GM18868 (cell line): ENCODE data around the gene LPCAT1.

Source experiments
- ATAC-seq: cut with Tn5 transposase; IDR thresholded peaks from one replicate; pipeline ENCODE4 v1.9.1; 2021; ENCODE audit warnings: mild to moderate bottlenecking, moderate library complexity; ENCODE audit not compliant: unreplicated experiment

The LPCAT1 gene

GRCh38 chr5:1414311-1415058 lies 109.3 kb downstream of the LPCAT1 start:
- ATAC-seq, result no peak

DNA sequence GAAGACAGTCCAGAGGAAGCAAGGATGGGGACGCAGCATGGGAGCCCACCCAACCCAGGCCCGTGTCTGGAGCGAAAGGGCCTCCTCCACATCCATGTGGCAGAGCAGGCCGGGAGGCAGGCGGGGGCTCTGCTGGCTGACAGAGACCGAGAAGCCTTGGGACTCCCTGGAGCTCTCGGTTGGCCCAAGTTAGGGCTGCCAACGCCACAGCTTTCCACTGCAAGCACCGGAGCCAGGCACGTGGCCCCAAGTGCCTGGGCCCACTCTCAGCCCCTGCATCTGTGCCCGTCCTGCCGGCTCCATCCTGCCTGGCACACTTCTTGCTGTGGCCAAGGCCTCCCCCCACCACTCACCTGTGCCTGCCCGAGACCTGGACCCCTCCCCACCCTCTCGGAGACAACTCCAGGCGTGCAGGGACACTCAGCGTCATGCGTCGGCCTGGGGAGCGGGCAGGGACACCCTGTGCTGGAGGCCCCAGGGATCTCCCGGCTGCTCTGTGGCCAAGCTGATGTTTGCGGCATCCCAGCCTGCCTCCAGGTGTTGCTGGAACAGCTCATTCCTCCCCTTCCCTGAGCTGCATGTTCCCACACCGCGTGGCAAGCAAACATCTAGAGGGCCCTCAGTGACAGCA lies 110.0 kb downstream of the LPCAT1 start:
- no peak for ATAC-seq

GRCh38 chr5:1413211-1413610 lies 110.5 kb downstream of the LPCAT1 start:
- ATAC-seq, result no peak

DNA sequence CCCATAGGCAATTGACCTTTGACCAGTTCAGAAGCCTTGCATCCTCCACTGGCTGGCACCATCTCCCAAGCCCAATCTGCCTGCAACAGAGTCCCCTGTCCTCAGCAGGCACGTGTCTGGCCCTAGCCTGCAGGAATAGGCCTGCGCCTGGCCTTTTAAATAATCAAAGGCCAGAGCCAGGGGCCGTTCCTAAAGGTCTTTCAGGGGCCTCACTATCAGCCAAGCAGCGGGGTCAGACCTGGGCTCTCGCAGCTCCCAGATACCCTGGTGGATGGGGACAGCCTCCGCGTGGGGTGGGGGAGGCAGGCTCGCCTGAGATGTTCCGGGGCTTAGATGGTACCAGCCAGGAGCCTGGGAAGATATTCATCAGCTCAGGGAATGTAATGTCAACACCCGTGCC lies 111.1 kb downstream of the LPCAT1 start:
- ATAC-seq, result no peak

DNA sequence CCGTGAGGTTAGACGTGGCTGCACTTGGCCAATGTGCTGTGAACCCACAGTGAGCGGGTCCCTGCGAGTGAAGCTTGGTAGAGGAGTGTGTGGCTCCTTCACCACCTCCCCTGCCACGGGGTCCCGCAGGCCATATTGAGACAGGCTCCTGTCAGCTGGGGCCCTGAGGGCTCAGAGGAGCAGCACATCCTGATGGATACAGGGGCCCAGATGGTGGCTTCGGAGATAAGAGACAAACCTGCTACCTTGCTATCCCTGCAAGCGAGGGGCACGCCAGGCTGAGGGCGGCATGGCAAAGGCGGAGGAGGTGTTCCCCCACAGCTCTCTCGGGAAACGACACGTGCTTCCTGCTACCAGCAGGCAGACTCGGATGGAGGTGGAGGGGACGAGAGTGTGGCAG lies 111.6 kb downstream of the LPCAT1 start:
- ATAC-seq, result no peak
